ENCODE data around the gene HNRNPA0. TPM values are rescaled to one million over a fixed set of nuclear protein-coding genes. Genes with fewer than 3 reads are reported as not detected.

Gene HNRNPA0
- total and polyA plus RNA-seq, 2 of the 8 experiments (the other 6 are each of a cell fraction or from before 2014, with no cell fraction given): 22.0 to 71.3 TPM

DNA sequence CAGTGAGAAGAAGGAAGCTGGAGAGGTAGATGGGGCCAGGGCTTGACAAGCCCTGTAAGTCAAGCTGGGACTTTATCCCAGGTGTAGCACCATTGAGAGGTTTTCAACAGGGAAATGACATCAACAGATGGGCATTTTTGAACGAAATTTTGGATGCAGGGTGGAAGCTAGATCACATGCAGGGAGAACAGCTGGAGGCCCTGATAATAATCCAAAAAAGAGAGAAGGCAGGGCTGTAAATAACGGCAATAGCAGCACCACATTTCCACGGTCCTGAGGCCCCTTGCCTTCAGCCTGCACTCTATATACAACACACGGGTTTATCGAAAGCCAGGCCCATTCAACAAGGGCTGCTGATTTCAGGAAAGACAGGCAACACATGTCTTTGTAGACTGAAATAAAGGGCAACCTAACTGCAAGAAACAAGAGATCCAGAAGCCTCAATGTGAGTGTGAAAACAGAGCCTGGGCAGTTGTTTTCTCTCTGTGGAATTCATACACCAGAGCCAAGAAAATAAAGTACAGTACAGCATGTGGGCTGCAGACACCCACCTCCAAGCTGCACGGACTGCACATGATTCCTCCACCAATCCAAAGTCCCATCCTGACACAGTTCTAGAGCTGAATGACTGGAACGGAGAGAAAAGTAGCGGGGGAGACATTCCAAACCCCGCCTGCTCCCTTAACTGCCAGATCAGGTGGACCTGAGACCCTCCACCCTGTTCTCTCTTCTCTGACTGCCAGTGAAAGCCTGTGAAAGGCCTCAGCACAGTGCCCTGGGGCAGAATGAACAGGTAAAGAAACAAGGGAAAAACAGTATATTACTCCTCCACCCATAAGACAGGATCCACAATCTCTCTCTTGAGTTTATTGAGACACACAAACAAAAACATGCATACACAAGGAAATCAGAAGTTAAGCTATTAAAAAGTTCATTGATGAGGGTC is 54.6 kb downstream of the HNRNPA0 start (continued):
- TF ChIP-seq CBX5 (IDR thresholded peaks at IDR 0.05; ENCODE audit: low read depth, low read length) (no peak), TEAD4 (IDR thresholded peaks at IDR 0.05; ENCODE audit: low read depth, low read length) (no peak), SP4 (IDR thresholded peaks at IDR 0.05; ENCODE audit: low read length) (no peak), CBX8 (IDR thresholded peaks at IDR 0.05; ENCODE audit: borderline replicate concordance, low read depth, low read length) (no peak), ASH2L (IDR thresholded peaks at IDR 0.05; ENCODE audit: low read length) (no peak), CTBP2 (IDR thresholded peaks at IDR 0.05; ENCODE audit: borderline replicate concordance, insufficient read depth, insufficient read length, low read length) (no peak), NANOG (IDR thresholded peaks at IDR 0.05; ENCODE audit: insufficient read depth, low read depth, low read length, poor library complexity, severe bottlenecking) (no peak), TBP (IDR thresholded peaks at IDR 0.05; ENCODE audit: low read depth, low read length) (no peak), NRF1 (IDR thresholded peaks at IDR 0.05; ENCODE audit: low read depth, low read length) (no peak)
- TF ChIP-seq, protein P1, sequence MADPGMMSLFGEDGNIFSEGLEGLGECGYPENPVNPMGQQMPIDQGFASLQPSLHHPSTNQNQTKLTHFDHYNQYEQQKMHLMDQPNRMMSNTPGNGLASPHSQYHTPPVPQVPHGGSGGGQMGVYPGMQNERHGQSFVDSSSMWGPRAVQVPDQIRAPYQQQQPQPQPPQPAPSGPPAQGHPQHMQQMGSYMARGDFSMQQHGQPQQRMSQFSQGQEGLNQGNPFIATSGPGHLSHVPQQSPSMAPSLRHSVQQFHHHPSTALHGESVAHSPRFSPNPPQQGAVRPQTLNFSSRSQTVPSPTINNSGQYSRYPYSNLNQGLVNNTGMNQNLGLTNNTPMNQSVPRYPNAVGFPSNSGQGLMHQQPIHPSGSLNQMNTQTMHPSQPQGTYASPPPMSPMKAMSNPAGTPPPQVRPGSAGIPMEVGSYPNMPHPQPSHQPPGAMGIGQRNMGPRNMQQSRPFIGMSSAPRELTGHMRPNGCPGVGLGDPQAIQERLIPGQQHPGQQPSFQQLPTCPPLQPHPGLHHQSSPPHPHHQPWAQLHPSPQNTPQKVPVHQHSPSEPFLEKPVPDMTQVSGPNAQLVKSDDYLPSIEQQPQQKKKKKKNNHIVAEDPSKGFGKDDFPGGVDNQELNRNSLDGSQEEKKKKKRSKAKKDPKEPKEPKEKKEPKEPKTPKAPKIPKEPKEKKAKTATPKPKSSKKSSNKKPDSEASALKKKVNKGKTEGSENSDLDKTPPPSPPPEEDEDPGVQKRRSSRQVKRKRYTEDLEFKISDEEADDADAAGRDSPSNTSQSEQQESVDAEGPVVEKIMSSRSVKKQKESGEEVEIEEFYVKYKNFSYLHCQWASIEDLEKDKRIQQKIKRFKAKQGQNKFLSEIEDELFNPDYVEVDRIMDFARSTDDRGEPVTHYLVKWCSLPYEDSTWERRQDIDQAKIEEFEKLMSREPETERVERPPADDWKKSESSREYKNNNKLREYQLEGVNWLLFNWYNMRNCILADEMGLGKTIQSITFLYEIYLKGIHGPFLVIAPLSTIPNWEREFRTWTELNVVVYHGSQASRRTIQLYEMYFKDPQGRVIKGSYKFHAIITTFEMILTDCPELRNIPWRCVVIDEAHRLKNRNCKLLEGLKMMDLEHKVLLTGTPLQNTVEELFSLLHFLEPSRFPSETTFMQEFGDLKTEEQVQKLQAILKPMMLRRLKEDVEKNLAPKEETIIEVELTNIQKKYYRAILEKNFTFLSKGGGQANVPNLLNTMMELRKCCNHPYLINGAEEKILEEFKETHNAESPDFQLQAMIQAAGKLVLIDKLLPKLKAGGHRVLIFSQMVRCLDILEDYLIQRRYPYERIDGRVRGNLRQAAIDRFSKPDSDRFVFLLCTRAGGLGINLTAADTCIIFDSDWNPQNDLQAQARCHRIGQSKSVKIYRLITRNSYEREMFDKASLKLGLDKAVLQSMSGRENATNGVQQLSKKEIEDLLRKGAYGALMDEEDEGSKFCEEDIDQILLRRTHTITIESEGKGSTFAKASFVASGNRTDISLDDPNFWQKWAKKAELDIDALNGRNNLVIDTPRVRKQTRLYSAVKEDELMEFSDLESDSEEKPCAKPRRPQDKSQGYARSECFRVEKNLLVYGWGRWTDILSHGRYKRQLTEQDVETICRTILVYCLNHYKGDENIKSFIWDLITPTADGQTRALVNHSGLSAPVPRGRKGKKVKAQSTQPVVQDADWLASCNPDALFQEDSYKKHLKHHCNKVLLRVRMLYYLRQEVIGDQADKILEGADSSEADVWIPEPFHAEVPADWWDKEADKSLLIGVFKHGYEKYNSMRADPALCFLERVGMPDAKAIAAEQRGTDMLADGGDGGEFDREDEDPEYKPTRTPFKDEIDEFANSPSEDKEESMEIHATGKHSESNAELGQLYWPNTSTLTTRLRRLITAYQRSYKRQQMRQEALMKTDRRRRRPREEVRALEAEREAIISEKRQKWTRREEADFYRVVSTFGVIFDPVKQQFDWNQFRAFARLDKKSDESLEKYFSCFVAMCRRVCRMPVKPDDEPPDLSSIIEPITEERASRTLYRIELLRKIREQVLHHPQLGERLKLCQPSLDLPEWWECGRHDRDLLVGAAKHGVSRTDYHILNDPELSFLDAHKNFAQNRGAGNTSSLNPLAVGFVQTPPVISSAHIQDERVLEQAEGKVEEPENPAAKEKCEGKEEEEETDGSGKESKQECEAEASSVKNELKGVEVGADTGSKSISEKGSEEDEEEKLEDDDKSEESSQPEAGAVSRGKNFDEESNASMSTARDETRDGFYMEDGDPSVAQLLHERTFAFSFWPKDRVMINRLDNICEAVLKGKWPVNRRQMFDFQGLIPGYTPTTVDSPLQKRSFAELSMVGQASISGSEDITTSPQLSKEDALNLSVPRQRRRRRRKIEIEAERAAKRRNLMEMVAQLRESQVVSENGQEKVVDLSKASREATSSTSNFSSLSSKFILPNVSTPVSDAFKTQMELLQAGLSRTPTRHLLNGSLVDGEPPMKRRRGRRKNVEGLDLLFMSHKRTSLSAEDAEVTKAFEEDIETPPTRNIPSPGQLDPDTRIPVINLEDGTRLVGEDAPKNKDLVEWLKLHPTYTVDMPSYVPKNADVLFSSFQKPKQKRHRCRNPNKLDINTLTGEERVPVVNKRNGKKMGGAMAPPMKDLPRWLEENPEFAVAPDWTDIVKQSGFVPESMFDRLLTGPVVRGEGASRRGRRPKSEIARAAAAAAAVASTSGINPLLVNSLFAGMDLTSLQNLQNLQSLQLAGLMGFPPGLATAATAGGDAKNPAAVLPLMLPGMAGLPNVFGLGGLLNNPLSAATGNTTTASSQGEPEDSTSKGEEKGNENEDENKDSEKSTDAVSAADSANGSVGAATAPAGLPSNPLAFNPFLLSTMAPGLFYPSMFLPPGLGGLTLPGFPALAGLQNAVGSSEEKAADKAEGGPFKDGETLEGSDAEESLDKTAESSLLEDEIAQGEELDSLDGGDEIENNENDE (IDR thresholded peaks at IDR 0.05; ENCODE audit: insufficient replicate concordance, low read length): no peak

All from H1 (cell line).